RWPE2 (cell line): ENCODE measurements around the gene PCDH8.
A peak's percentile ranks its signal among the peaks of the same experiment; 100 is the strongest.

Experiments
- ATAC-seq: fragments of 200-7000 bp; cut with Tn5 transposase; 3 replicates; pipeline ENCODE4 v1.9.1; 2021; ENCODE audit warnings: low read depth
- DNase-seq: peaks from one replicate; pipeline ENCODE4 v3.0.0-alpha.2; 2020; ENCODE audit warnings: low spot score
- H3K27ac ChIP-seq: fragments of 450-650 bp; 2 replicates; pipeline ENCODE4 v1.5.1; 2017; ENCODE audit warnings: mild to moderate bottlenecking; ENCODE audit not compliant: poor library complexity, severe bottlenecking
- H3K27me3 ChIP-seq: fragments of 250-450 bp; sonication (Bioruptor Pico); 2 replicates; pipeline ENCODE4 v1.5.1; 2021; ENCODE audit warnings: mild to moderate bottlenecking, moderate library complexity; ENCODE audit not compliant: insufficient read depth, poor library complexity, severe bottlenecking
- H3K36me3 ChIP-seq: fragments of 250-450 bp; sonication (Bioruptor Pico); 2 replicates; pipeline ENCODE4 v1.5.1; 2020; ENCODE audit warnings: low read depth, mild to moderate bottlenecking, moderate library complexity
- H3K4me1 ChIP-seq: fragments of 250-450 bp; sonication (Bioruptor Pico); 2 replicates; pipeline ENCODE4 v1.5.1; 2021; ENCODE audit warnings: mild to moderate bottlenecking, moderate library complexity; ENCODE audit not compliant: insufficient read depth, poor library complexity, severe bottlenecking
- H3K4me3 ChIP-seq: fragments of 250-450 bp; sonication (Bioruptor Pico); 2 replicates; pipeline ENCODE4 v1.5.1; 2021; ENCODE audit warnings: mild to moderate bottlenecking, moderate library complexity; ENCODE audit not compliant: severe bottlenecking
- H3K9me3 ChIP-seq: fragments of 250-450 bp; sonication (Bioruptor Pico); 2 replicates; pipeline ENCODE4 v1.5.1; 2021; ENCODE audit warnings: mild to moderate bottlenecking, moderate library complexity; ENCODE audit not compliant: severe bottlenecking
- TF ChIP-seq, protein P1 (sequence below): fragments of 450-650 bp; IDR thresholded peaks from one replicate; pipeline ENCODE4 v1.5.1; 2017; ENCODE audit warnings: mild to moderate bottlenecking, moderate library complexity; ENCODE audit not compliant: poor library complexity, severe bottlenecking

The PCDH8 gene

DNA sequence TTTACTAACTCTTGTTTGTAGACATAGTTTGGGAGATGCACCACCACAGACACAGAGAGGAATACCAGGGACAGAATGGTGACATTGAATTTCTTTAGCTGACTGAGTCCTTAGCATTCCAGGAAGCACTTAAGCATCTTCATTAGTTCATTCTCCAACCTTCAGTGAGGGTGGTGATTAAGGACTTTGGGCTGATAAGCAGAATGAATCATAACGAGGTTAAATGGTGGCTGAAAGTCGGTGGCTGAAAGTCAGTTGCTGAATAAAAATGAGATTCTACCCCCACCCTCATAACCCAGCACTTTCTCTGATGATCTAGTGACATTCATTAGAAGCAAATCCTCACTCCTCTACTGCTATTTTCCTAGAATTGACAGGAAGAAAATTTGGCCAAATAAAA, 10.6 kb downstream of the PCDH8 start:
- H3K27me3 ChIP-seq = peaks cover under 1% of the 10 kb centered on the region
- no peak overlapping the region for H3K4me3 ChIP-seq

DNA sequence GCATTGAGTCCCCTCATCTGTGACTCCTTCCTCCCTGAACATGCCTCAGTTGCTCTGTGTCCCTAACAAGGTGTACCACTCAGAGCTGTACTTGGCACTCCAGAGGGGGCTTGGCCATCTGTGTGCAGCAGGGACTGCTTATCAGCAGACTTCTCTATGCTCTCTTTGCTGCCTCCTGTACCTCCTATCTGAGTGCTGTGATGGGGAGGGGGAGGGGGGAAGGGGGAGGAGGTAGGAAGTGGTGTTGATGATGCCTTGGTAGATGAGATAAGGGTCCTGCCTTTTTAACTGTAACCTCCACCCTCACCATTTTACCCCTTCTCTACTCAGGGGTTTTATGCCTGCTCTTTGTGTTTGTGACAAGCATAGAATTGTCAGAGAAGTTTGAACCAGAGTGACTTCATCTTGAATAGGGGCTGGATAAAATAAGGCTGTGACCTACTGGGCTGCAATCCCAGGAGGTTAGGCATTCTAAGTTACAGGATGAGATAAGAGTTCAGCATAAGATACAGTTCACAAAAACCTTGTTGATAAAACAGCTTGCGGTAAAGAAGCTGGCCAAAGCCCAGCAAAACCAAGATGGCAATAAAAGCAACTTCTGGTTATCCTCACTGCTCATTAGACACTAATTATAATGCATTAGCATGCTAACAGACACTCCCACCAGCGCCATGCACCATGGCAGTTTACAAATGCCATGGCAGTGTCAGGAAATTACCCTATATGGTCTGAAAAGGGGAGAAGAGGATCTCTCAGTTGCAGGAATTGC, 13.2 kb downstream of the PCDH8 start:
- Histone ChIP-seq H3K27ac (no peak overlapping the region), H3K4me1 (no peaks in the 10 kb centered on the region), H3K9me3 (no peaks in the 10 kb centered on the region), H3K4me3 (no peak overlapping the region), H3K36me3 (no peaks in the 10 kb centered on the region), H3K27me3 (no peaks in the 10 kb centered on the region)
- ATAC-seq = no peak
- TF ChIP-seq, protein P1, sequence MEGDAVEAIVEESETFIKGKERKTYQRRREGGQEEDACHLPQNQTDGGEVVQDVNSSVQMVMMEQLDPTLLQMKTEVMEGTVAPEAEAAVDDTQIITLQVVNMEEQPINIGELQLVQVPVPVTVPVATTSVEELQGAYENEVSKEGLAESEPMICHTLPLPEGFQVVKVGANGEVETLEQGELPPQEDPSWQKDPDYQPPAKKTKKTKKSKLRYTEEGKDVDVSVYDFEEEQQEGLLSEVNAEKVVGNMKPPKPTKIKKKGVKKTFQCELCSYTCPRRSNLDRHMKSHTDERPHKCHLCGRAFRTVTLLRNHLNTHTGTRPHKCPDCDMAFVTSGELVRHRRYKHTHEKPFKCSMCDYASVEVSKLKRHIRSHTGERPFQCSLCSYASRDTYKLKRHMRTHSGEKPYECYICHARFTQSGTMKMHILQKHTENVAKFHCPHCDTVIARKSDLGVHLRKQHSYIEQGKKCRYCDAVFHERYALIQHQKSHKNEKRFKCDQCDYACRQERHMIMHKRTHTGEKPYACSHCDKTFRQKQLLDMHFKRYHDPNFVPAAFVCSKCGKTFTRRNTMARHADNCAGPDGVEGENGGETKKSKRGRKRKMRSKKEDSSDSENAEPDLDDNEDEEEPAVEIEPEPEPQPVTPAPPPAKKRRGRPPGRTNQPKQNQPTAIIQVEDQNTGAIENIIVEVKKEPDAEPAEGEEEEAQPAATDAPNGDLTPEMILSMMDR = no peak
- DNase-seq = no peak

More for the DNA sequence above, 10.6 kb downstream of the PCDH8 start:
- TF ChIP-seq, protein P1 = no peak
- ATAC-seq = no peak
- Histone ChIP-seq H3K9me3 (no peaks in the 10 kb centered on the region), H3K27ac (no peak overlapping the region), H3K36me3 (no peaks in the 10 kb centered on the region), H3K4me1 (no peaks in the 10 kb centered on the region)
- DNase-seq = no peak

DNA sequence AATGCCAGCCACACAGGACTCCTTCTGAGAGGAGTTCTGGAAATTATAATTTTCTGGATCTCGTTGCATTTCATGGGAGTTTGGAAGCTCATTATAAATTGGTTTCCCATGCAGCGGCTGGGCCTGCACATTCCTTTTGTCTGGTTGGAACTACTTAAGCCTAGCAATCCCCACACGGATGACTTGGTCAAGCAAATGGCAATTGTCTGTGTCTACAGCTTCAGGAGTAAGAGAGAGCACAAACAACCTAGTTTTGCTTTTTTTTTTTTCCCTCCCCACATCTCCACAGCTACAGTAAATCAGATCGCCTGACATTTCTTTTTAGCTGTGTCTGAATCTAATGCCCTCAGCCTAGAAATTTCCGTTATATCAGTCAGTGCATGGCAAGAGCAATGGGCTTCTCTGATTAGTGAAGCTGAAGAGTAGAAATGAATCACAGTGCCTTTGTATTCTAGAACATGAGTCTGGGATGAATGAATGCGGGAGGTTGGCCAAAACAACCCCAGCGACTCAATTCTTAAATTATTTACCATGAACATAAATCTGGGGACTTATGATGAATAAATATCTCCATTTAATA, 15.1 kb downstream of the PCDH8 start:
- Histone ChIP-seq H3K4me3 (no peak overlapping the region), H3K36me3 (no peaks in the 10 kb centered on the region), H3K27me3 (no peaks in the 10 kb centered on the region), H3K27ac (no peak overlapping the region), H3K9me3 (no peaks in the 10 kb centered on the region), H3K4me1 (no peaks in the 10 kb centered on the region)
- TF ChIP-seq, protein P1 = no peak
- no peak for DNase-seq
- ATAC-seq = no peak

DNA sequence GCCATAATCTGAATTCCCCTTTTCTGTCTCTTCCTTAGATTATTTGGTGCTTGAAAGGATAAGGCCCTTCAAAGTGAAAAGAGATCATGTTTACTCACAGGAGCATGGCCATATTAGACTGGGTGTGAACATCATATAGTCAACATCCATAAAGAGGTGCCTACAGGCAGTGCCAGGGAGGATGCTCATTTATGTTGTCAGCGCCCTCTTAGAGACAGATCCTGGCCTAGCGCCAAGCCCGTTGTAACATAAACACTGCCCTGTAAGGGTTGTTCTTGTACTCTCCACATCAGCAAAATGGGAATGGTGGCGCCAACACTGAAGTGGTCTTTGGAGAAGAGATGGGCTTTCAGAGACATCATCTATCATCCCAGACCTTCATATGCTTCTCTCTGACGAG, 16.1 kb downstream of the PCDH8 start:
- H3K4me1 ChIP-seq = no peaks in the 10 kb centered on the region
- no peaks in the 10 kb centered on the region for H3K36me3 ChIP-seq
- ATAC-seq (no peak), DNase-seq (no peak)
- H3K27ac ChIP-seq = no peak overlapping the region
- no peaks in the 10 kb centered on the region for H3K27me3 ChIP-seq
- no peak overlapping the region for H3K4me3 ChIP-seq
- TF ChIP-seq, protein P1 = no peak
- no peaks in the 10 kb centered on the region for H3K9me3 ChIP-seq

DNA sequence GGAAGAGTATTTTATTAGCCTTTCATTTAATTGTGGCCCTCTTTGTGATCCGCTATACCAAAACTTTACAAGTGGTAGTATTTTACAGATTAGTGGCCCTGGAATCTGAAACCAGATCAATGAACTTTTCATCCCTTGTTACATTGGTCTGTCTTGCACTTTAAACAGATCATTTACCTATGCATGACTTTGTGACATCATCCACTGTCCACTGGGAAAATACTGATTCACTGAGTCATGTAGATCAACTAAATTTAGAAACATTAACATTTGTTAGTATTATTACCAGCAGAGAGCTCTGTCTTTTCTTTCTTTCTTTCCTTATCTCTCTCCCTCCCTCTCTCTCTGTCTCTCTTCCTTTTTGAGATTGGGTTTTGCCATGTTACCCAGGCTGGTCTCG, 17.5 kb downstream of the PCDH8 start:
- ATAC-seq = 0 out of 3 replicates have a peak, but pooled peaks have one; percentile 45
- no peak overlapping the region for H3K27ac ChIP-seq

More for the DNA sequence above, 17.5 kb downstream of the PCDH8 start:
- no peaks in the 10 kb centered on the region for H3K4me1 ChIP-seq
- H3K4me3 ChIP-seq = no peak overlapping the region
- TF ChIP-seq, protein P1 = no peak
- DNase-seq = no peak
- no peaks in the 10 kb centered on the region for H3K27me3 ChIP-seq
- H3K36me3 ChIP-seq = no peaks in the 10 kb centered on the region
- H3K9me3 ChIP-seq = no peaks in the 10 kb centered on the region
